Testis (tissue), 5 donors: ENCODE results near the gene OR4D9. TPM values are rescaled to one million over a fixed set of nuclear protein-coding genes. Genes with fewer than 3 reads are reported as not detected.

Experiments
- DNase-seq: peaks from one replicate; pipeline ENCODE4 v3.0.0-alpha.2; 2019
- H3K27ac ChIP-seq, 2 donors: fragments of 200-600 bp; sonication (generic); one replicate each; pipeline ENCODE4 v1.5.1; 2019
- H3K27me3 ChIP-seq: fragments of 200-600 bp; sonication (generic); one replicate; pipeline ENCODE4 v1.5.1; 2019
- H3K36me3 ChIP-seq: fragments of 200-600 bp; sonication (generic); one replicate; pipeline ENCODE4 v1.5.1; 2017; ENCODE audit warnings: low read depth; ENCODE audit errors: missing control alignments
- H3K4me1 ChIP-seq: fragments of 200-600 bp; sonication (generic); one replicate; pipeline ENCODE4 v1.5.1; 2019
- H3K4me3 ChIP-seq, 2 donors: fragments of 200-600 bp; sonication (generic); one replicate each; pipeline ENCODE4 v1.5.1; 2017 to 2019
- H3K9me3 ChIP-seq: fragments of 200-600 bp; sonication (generic); one replicate; pipeline ENCODE4 v1.5.1; 2017
- POLR2A ChIP-seq: fragments of 450-650 bp; IDR thresholded peaks from one replicate; pipeline ENCODE4 v1.6.1; 2017; ENCODE audit warnings: antibody characterized with exemption, mild to moderate bottlenecking, moderate library complexity
- WGBS, 2 donors: methylation state at CpG; one replicate each; pipeline ENCODE4 v1.1.5; 2018; 5-methylcytosine and 5-hydroxymethylcytosine counted together
- intact Hi-C: fragments of 100-400 bp; cut with DNase I; formaldehyde crosslinking; loops from one replicate; pipeline ENCODE4 v1.15.1; 2023; ENCODE audit warnings: low total_unique reads
- long read RNA-seq, 2 donors: transcript quantifications; one replicate each; lab custom pipeline, GENCODE V29; 2026
- polyA plus RNA-seq: library from polyadenylated mRNA; stranded (reverse); fragments of 350-450 nt; fragmentation: Illumina TruSeq; extraction: RNeasy Lipid Tissue Mini Kit (QIAGEN cat#74804); gene quantifications from one replicate; pipeline ENCODE4 v1.2.3, GENCODE V29; 2014; ENCODE audit warnings: low read depth, low replicate concordance; ENCODE audit not compliant: insufficient read depth
- total RNA-seq, 2 donors: library from RNA; depleted of rRNA; stranded (reverse); fragments of >200 nt; gene quantifications; one replicate each; pipeline ENCODE4 v1.2.3, GENCODE V29; 2016
- TF ChIP-seq, protein P1 (sequence below), 3 experiments: fragments of 450-650 bp in 2 of 3; fragments of 200-600 bp in 1 of 3; sonication (generic) in 1 of 3; IDR thresholded peaks; one replicate each; pipeline ENCODE4 v1.5.1; 2016 to 2019; ENCODE audit warnings: antibody characterized with exemption in 3 of 3, mild to moderate bottlenecking in 2 of 3, moderate library complexity in 1 of 3

OR4D9 gene
- not detected for total RNA-seq
- polyA plus RNA-seq, result not detected
- long read RNA-seq, donor 1, result 0 reads
- long read RNA-seq, donor 2, result 0 reads

DNA sequence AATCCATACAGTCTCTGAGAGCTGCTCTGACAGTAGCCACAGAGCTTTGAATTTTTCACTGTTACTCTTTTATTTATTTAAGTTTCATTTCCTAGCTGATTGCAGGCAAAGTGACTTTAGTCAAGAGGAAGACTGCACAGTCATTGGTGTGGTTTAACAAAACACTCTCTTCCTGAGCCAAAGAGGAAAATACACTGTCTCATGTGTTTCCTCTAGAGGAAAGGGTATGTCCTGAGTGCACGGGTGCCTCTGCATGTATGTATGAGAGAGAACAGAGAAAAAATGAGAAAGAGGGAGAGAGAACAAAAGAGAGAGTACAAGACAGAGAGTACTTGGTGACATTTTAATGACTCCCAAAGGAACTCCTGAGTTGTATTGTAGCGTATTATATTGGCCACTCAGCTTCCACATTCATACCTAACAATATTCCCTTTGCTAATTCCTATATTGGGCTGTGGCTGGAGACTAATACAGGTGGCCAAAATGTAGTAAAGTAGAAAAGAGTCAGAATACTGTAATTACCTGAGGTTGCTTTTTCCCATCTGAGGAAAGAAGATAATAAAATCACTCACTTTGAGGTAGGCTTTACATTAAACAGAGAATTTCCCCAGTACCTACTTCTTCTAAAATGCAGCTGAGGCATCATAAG is at the start of gene OR4D9:
Gene OR4D9, plus strand, starts transcription at position 599 of the 649 bp plus-strand sequence. CDS start 3,374 bp downstream, outside the sequence.
- Histone ChIP-seq H3K27me3 (no peaks in the 10 kb centered on the region), H3K27ac (no peak within 1 kb of the TSS), H3K4me3 (no peak within 1 kb of the TSS), H3K9me3 (no peaks in the 10 kb centered on the region), H3K4me1 (no peaks in the 10 kb centered on the region), H3K36me3 (no peaks in the 10 kb centered on the region)
- WGBS, 2 donors, result 47 to 59% methylated on average over 2 of the region's 2 CpGs
- no peak for DNase-seq
- TF ChIP-seq, protein P1, sequence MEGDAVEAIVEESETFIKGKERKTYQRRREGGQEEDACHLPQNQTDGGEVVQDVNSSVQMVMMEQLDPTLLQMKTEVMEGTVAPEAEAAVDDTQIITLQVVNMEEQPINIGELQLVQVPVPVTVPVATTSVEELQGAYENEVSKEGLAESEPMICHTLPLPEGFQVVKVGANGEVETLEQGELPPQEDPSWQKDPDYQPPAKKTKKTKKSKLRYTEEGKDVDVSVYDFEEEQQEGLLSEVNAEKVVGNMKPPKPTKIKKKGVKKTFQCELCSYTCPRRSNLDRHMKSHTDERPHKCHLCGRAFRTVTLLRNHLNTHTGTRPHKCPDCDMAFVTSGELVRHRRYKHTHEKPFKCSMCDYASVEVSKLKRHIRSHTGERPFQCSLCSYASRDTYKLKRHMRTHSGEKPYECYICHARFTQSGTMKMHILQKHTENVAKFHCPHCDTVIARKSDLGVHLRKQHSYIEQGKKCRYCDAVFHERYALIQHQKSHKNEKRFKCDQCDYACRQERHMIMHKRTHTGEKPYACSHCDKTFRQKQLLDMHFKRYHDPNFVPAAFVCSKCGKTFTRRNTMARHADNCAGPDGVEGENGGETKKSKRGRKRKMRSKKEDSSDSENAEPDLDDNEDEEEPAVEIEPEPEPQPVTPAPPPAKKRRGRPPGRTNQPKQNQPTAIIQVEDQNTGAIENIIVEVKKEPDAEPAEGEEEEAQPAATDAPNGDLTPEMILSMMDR (IDR thresholded peaks at IDR 0.05), result no peak
- no peak for TF ChIP-seq POLR2A
- intact Hi-C loops, result no loop called here

DNA sequence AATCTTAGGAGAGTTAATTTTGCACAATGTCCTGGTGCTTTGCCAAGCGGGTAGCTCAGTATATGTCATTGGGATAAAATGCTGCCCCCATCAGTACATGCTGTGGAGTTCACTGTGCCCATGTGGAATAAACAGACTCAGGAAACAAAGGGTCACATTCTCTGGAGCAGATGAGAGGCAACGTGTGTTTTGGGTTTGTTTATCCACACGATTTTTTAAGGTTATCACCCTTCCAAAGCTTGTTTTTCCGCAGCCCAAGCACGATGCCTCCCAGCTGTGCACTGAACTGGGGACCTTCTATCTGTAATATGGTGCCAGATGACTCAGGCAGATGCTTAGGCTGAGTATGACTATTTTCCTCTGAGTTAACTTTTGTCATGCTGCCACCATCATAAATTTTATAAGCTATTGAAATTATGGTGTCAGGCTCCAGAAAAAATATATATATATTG is 48.1 kb upstream of the OR4D9 start:
- no peaks in the 10 kb centered on the region for H3K36me3 ChIP-seq
- DNase-seq, result no peak
- H3K4me3 ChIP-seq, result no peak overlapping the region
- no peaks in the 10 kb centered on the region for H3K27me3 ChIP-seq
- no peaks in the 10 kb centered on the region for H3K4me1 ChIP-seq
- no peak for TF ChIP-seq POLR2A
- TF ChIP-seq, protein P1 (IDR thresholded peaks at IDR 0.05), result no peak
- no peak overlapping the region for H3K27ac ChIP-seq
- no peaks in the 10 kb centered on the region for H3K9me3 ChIP-seq
- 52 to 58% methylated on average over 5 of the region's 5 CpGs for WGBS, 2 donors
- intact Hi-C loops, result no loop called here

DNA sequence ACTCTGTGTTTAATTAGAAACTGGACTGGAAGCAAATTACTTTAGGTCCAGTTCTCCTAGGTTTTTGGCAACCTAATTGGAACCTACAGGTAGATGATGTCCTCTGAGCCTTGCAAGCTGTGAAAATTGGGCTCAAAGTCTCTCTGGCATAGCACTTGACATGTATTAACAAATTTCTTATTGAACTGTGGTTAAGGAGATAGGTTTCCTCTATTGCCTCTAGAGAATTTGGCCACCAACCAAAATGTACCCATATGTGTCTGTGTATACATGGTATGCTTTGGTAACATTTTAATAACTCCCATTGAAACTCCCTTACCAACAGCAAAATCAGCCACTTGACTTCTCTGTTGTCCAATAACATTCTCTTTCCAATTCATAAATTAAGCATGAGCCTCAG is 38.3 kb upstream of the OR4D9 start, which contains the start of gene OR4D10:
Gene OR4D10, plus strand, starts transcription at position 301 of the 400 bp plus-strand sequence. CDS start 4,115 bp downstream, outside the sequence.
- TF ChIP-seq POLR2A, result no peak
- TF ChIP-seq, protein P1 (IDR thresholded peaks at IDR 0.05), result no peak
- Histone ChIP-seq H3K27ac (no peak within 1 kb of the TSS), H3K36me3 (no peaks in the 10 kb centered on the region), H3K4me3 (no peak within 1 kb of the TSS), H3K27me3 (no peaks in the 10 kb centered on the region), H3K9me3 (no peaks in the 10 kb centered on the region), H3K4me1 (no peaks in the 10 kb centered on the region)
- DNase-seq, result no peak
- intact Hi-C loops, result no loop called here

DNA sequence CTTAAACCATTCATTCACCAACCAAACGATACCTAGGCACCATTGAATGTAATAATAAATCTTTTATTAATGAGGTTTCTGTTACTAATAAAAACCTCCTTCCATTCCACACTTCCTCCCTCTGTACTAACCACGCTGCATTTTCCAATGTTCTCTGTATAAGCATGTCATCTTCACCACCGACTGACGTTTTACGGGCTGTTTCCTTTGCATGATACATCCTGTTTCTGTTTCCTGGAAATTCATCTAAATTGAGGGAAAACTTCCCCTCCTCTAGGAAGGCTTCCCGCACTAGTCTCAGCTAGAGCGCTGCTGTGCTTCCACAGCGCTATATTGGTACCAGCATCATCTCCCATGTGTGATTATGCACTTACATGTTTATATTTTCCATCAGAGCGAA is 36.2 kb upstream of the OR4D9 start:
- Histone ChIP-seq H3K36me3 (no peaks in the 10 kb centered on the region), H3K9me3 (no peaks in the 10 kb centered on the region), H3K4me3 (no peak overlapping the region), H3K27ac (no peak overlapping the region), H3K27me3 (no peaks in the 10 kb centered on the region), H3K4me1 (no peaks in the 10 kb centered on the region)
- WGBS, 2 donors, result 65 to 68% methylated on average over 9 of the region's 9 CpGs
- intact Hi-C loops, result no loop called here
- TF ChIP-seq, protein P1 (IDR thresholded peaks at IDR 0.05), result no peak
- TF ChIP-seq POLR2A, result no peak
- no peak for DNase-seq

DNA sequence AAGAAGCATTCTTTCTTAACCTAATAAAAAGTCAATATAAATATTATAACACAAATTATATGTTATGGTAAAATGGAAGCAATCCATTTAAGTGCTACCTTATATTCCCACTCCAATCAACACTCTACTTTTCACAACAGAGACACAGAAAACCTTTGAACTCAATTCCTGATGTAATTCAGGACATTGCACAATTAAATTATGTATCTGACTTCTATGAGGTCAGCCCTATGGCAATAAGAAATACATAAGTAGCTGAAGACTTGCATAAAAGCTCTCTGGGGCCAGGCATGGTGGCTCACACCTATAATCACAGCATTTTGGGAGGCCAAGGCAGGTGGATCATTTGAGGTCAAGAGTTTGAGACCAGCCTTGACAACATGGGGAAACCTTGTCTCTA is 31.4 kb upstream of the OR4D9 start:
- intact Hi-C loops, result no loop called here
- no peak overlapping the region for H3K4me3 ChIP-seq
- TF ChIP-seq POLR2A, result no peak
- TF ChIP-seq, protein P1 (IDR thresholded peaks at IDR 0.05), result no peak

More for the DNA sequence above, 31.4 kb upstream of the OR4D9 start:
- DNase-seq, result no peak
- no peaks in the 10 kb centered on the region for H3K36me3 ChIP-seq
- H3K27me3 ChIP-seq, result no peaks in the 10 kb centered on the region
- no peak overlapping the region for H3K27ac ChIP-seq
- H3K4me1 ChIP-seq, result no peaks in the 10 kb centered on the region
- no peaks in the 10 kb centered on the region for H3K9me3 ChIP-seq
